Measurements from ENCODE around the gene TMEM131. TPM values are rescaled to one million over a fixed set of nuclear protein-coding genes. Genes with fewer than 3 reads are reported as not detected.
"Not testable (repeated sequence)": the region's sequence is repeated elsewhere in the genome, so short reads cannot be mapped to it uniquely, and the experiment has no call there.

The TMEM131 gene
- total RNA-seq, 2 donors from 2014 or later = 37.7 to 37.8 TPM

DNA sequence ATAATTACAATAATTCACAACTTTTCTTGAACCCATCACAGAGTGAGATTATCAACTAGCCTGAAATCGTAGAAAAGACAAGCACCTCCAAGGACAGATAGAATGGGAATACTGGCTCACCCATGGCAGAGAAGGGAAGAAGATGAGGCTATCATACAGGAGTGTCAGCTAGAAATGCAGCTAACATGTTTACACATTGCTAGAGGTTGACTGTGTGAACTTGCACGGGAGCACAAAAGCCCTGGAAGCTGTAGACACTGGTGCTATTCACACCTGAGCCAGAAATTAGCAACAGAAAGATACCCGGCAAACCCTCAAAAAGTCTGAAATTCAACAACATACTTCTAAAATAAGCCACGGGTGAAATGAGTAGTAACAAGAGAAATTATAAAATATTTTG lies 150.6 kb downstream of the TMEM131 start:
- intact Hi-C loops (cut with DNase I) = no loop called here
- DNase-seq (ENCODE audit: low spot score) = no peak

DNA sequence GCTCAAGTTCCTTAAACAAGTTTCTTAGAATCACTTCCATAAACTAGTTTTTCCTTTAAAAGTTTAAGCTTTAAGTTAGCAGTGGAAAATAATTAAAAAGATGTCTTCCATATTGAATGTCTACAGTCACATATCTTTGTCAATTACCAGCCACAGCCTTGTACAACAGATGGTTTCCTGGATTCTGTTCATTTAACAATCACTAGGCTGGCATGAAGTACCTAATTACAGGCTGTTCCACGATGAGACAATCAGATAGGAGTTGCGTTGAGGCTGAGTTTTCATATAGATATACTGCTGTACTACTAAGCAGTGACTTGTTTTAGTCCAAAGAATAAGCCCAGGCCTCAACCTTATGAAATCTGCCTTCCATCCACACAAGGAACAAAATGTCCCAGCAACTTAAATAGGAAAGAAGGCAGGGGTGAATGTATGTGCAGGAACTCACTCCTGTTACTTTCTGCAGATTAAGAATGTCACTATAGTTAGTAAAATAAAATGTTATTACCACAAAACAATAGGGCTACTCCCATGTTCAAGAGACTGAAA lies 151.4 kb downstream of the TMEM131 start:
- intact Hi-C loops (cut with DNase I) = no loop called here
- no peak for DNase-seq (ENCODE audit: low spot score)

DNA sequence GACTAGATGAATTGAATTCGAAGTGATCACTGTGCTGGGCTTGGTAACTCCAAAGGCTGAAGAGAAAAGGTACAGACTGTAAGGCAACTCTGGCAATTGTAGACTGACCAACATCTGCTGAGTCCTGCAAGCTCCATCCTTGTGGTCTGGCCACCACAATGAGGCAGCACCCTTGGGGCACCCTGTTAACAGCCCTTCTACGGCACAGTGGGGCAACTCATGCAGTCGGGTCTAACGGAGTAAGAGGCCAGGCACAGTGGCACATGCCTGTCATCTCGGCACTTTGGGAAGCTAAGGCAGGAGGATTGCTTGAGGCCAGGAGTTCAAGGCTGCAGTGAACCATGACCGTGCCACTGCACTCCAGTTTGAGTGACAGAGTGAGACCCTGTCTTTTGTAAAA lies 155.6 kb downstream of the TMEM131 start:
- intact Hi-C loops (cut with DNase I) = no loop called here

DNA sequence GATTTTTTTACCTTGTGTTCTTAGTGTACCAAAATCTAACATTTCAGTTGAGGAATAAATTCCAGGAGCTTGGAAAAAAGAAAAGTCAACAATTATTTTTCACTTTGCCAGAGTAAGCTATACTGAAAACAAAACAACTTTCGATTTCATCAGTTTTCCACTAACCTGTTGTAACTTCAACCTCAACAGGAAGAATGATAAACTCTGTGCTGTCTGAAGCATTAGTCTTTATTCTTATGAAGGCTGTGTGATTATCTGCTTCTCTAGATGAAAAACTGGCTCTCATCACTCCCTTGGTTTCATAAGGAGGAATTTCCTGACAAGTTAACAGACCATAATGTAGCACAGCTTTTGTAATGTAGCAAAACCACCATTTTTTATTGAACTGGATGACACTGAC lies 161.1 kb downstream of the TMEM131 start:
- intact Hi-C loops (cut with DNase I) = no loop called here
- DNase-seq (ENCODE audit: low spot score) = no peak

More for the DNA sequence above, 155.6 kb downstream of the TMEM131 start:
- no peak for DNase-seq (ENCODE audit: low spot score)

DNA sequence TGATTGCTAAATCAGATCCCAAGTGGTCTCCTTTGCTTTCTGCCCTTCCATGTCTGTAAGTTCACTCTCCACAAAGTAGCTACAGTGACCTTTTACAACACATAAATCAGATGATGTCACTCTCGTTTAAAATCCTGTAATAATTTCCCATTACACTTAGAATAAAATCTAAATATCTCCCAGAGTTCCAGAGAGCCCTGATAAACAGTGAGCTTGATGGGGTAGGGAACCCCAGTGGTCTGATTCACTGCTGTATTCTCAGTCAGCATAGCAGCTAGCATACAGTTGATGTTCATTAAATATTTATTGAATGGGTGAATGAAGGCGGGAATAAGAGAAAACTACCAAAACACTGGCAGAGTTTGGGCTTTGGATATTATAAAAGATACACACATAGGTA lies 164.6 kb downstream of the TMEM131 start:
- no peak for DNase-seq (ENCODE audit: low spot score)
- intact Hi-C loops (cut with DNase I) = no loop called here

DNA sequence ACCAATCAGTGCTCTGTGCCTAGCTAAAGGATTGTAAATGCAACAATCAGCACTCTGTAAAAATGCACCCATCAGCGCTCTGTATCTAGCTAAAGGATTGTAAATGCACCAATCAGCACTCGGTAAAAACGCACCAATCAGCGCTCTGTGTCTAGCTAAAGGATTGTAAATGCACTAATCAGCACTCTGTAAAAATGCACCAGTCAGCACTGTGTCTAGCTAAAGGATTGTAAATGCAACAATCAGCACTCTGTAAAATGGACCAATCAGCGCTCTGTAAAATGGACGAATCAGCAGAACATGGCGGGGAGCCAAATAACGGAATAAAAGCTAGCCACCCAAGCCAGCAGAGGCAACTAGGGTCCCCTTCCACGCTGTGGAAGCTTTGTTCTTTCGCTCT lies 166.5 kb downstream of the TMEM131 start:
- intact Hi-C loops (cut with DNase I); DNase-seq (ENCODE audit: low spot score): not testable (repeated sequence)

DNA sequence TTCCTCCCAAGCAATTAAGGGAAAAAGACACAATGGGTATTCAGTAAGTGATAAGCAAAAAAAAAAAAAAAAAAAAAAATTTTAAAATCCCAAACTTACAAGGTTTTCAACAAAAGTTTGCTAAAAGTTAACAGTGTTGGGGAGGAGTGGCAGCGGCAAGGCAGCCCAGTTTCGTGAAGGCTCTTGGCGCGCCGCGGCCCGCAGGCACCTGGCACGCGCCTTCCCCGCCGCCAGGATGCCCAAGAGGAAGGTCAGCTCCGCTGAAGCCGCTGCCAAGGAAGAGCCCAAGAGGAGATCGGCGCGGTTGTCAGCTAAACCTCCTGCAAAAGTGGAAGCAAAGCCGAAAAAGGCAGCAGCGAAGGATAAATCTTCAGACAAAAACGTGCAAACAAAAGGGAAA lies 168.7 kb downstream of the TMEM131 start:
- intact Hi-C loops (cut with DNase I); DNase-seq (ENCODE audit: low spot score): not testable (repeated sequence)

DNA sequence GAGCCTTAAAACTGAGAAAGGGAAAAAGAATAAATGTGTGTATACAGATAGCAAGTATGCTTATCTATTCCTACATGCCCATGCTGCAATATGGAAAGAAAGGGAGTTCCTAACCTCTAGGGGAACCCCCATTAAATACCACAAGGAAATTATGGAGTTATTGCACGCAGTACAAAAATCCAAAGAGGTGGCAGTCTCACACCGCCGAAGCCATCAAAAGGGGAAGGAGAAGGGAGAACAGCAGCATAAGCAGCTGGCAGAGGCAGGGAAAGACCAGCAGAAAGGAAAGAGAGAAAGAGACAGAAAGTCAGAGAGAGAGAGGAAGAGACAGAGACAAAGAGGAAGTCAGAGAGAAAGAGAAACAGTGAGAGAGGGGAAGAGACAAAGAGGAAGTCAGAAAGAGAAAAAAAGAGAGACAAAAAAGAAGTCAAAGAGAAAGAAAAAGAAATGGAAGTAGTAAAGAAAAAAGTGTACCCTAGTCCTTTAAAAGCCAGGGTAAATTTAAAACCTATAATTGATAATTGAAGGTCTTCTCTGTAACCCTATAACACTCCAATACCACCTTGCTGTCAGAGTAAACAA lies 169.4 kb downstream of the TMEM131 start:
- intact Hi-C loops (cut with DNase I); DNase-seq (ENCODE audit: low spot score): not testable (repeated sequence)

DNA sequence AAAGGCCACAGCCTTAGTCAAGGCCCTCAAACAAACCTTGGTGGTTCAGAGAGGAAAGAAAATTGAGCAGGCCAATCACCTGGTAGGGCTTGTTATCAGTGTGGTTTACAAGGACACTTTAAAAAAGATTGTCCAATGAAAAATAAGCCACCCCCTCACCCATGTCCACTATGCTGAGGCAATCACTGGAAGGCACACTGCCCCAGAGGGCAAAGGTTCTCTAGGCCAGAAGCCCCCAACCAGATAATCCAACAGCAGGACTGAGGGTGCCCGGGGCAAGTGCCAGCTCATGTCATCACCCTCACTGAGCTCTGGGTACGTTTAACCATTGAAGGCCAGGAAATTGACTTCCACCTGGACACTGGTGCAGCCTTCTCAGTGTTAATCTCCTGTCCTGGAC lies 171.7 kb downstream of the TMEM131 start:
- intact Hi-C loops (cut with DNase I); DNase-seq (ENCODE audit: low spot score): not testable (repeated sequence)

DNA sequence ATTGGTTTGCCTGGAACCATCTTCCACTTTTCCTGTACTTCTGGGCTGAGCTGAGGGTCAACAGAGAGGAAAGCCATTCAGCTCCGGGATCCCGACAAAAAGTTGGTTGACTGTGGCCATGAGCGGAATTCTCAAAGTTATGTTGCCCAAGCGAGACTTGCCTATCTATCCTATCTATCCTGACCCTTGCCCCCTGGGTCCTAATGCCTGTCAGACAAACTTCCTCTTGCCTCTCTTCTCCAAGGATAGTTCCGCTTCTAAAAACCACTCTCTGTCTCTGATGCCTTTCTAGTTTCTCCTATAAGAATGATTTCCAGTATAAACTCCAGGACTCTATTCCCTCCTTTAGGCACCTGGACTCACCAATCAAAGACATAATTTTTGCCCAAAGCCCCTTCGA lies 173.9 kb downstream of the TMEM131 start:
- DNase-seq (ENCODE audit: low spot score); intact Hi-C loops (cut with DNase I): not testable (repeated sequence)

DNA sequence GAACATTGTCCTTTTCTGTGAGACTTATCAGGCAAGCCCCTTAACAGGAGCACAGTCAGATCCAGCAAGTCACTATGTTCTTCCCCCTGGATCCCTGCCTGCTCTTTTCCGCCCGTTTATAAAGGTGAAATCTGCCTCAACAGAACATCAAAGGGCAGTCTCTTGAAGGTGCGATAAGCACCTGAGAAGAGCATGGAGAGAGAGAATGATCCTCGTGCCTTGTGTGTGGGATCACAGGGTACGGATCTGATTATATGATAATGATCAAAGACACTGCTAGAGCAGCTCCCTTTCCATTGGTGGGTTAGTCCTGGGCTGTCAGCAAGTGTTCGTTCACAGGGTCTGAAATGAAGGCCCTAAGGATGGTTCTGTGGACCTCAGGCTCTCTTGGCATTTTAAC lies 176.0 kb downstream of the TMEM131 start:
- intact Hi-C loops (cut with DNase I) = no loop called here
- DNase-seq (ENCODE audit: low spot score) = no peak

DNA sequence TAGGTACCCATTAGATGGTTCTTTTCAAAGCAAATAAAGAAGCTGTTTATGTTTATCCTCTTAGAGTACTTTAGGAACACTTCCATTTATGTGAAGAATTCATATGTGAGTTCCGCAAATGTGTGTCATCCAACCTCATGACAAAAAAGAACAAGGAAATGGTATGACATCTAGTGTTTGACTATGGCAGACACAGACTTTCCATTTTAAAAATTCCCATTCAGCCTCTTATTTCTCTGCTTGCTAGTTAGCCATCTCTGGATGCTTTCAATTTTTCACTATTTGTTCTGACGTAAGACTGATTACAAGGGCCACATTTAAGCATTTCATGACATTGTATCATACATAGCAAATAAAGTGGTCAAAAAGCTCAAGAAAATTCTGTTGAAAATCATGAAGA lies 179.3 kb downstream of the TMEM131 start:
- intact Hi-C loops (cut with DNase I) = no loop called here
- DNase-seq (ENCODE audit: low spot score) = no peak

DNA sequence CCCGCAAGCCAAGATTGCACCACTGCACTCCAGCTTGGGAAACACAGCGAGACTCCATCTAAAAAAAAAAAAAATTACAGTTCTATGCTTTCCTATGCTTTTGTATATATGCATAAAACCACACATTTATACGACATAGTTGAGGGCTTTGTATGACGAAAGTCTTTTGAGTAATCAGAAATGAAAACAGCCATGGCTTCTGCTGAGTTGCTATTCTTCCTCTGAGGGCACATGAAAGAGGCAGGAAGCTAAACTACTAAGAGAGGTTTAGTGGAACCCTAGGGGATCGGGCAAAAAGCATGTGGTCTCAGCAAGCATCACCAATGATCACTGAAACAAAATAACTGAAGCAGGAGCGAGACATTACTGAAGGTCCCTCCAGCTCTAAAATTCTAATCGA lies 182.8 kb downstream of the TMEM131 start:
- intact Hi-C loops (cut with DNase I) = no loop called here
- DNase-seq (ENCODE audit: low spot score) = no peak

DNA sequence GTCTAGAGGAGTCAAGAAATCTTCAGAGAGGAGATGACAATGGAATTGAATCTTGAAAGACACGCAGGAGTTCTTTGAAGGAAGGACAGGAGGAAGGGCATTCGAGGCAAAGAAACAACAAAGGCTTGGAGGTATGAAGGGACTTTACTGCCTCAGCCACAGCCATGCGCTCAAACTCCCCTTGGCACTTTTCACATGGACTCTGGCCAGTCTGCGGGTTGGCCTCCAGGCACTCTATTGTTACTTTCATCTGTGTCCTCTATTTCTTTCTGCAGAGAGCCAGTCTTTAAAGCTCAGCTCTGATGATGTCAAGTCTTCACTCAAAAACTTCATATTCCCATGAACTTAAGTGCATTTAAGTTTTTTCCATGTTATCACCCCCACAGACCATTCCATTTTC lies 186.9 kb downstream of the TMEM131 start:
- intact Hi-C loops (cut with DNase I) = loop anchor here (5.0 to 10.0 kb wide), 3 partner anchors 456 to 573 kb away; no protein-coding TSS in a partner anchor
- no peak for DNase-seq (ENCODE audit: low spot score)

DNA sequence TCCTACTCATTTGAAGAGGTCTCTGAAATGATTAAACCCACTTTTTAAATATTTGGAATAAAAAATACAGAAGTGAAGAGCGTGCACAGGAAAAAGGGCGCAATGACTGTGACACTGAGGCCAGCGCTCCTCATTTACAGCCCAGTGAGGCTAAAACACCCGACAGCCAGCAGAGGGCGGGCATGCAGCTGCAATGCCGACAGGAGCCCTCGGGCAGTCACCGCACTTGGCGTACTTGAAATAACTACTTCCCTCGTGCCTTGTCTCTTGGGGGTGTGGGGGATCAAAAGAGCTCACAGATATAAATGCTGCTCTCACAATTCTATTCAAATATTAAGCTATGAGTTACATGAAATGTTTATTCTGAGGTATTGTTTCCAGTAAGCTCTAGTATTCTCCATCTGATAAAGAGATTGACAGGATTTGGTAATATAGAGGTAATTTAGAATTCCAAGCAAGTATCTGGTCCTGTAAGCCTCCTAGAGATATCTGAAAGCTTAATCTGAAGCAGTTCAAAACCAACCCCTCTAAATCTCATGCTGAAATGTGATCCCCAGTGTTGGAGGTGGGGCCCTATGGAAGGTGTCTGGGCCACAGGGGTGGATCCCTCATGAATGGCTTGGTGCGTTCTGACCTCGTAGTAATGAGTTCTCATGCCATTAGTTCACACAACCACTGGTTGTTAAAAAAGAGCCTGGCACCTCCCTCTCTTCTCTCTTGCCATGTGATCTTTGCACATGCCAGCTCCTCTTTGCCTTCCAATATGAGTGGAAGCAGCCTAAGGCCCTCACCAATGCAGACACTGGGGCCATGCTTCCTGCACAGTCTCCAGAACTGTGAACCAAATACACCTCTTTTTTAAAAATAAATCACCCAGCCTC lies 188.8 kb downstream of the TMEM131 start:
- peak; percentile 95 for DNase-seq (ENCODE audit: low spot score)
- intact Hi-C loops (cut with DNase I) = loop anchor here (5.0 to 10.0 kb wide), 3 partner anchors 458 to 575 kb away; no protein-coding TSS in a partner anchor

DNA sequence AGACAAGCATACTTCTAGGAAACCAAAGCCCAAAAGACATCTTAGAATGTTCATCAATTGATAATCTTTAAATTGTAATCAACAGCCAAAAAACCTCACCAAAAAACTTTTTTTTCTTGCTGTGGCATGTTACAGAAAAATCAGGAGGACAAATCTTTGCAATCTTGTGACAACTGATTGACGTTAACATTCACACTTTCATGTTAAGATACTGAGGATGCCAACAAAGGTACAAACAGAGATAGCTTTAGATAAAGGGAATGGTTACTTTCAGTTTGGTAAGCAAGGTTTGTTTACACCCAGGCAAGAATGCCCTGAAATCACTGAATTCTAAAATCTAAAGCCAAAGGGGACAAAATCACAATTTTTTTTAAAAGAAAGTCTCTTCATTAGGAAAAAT lies 190.0 kb downstream of the TMEM131 start:
- intact Hi-C loops (cut with DNase I) = loop anchor here (5.0 to 10.0 kb wide), 3 partner anchors 459 to 577 kb away; no protein-coding TSS in a partner anchor
- DNase-seq (ENCODE audit: low spot score) = no peak

DNA sequence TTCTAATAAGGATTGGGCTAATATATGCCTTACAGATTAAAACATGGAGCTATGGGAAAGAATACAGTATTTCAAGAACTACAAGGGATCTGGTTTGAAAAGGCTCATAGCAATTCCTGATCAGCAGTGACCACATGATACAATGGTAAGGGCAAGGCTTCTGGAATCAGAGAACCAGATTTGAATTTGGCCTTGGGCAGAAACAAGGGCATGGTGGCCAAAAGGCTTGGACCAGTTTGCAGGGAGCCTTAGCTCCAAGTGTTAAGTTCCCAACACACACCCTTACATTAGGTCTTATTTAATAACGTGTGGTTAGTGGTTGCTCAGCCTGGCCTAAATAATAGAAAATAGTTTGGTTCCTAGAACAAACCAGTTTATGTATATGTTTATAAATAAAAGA lies 194.7 kb downstream of the TMEM131 start:
- intact Hi-C loops (cut with DNase I) = loop anchor here in 1 of 2 donors (10.0 kb wide), 1 partner anchor 464 kb away; no protein-coding TSS in a partner anchor
- no peak for DNase-seq (ENCODE audit: low spot score)

DNA sequence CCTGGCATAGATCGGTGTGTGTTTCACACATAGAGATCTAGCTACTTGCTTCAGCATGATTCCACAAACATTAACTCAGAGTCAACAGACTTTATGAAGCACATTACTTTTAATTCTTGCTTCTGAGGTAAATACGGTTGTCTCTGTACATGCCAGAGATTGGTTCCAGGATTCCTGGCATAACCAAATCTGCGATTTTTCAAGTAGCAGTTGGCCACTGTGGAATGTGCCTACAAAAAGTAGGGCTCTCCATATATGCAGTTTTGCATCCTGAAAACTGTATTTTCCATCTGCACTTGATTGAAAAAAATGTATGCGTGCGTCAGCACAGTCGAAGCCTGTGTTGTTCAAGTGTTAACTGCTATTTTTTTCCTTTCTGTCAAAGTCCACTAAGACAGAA lies 197.3 kb downstream of the TMEM131 start:
- no peak for DNase-seq (ENCODE audit: low spot score)
- intact Hi-C loops (cut with DNase I) = no loop called here

DNA sequence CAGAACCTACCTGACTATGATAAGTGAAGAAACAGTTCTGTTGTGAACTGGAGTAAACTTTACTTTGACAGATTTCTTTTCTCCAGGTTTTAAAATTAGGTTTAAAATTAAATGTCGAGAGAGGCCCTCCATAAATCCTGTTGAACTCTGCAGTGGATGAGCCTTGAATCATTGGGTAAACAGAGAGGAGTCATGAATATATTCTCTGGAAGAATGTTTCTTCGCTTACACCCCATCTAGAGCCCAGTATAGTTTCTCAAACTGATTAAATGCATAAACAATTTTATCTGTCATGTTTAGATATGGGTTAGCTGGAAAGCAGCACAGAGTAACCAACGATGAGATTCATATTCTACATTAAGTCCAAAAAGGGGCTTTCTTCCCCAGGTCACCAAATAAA lies 198.4 kb downstream of the TMEM131 start:
- no peak for DNase-seq (ENCODE audit: low spot score)
- intact Hi-C loops (cut with DNase I) = no loop called here

DNA sequence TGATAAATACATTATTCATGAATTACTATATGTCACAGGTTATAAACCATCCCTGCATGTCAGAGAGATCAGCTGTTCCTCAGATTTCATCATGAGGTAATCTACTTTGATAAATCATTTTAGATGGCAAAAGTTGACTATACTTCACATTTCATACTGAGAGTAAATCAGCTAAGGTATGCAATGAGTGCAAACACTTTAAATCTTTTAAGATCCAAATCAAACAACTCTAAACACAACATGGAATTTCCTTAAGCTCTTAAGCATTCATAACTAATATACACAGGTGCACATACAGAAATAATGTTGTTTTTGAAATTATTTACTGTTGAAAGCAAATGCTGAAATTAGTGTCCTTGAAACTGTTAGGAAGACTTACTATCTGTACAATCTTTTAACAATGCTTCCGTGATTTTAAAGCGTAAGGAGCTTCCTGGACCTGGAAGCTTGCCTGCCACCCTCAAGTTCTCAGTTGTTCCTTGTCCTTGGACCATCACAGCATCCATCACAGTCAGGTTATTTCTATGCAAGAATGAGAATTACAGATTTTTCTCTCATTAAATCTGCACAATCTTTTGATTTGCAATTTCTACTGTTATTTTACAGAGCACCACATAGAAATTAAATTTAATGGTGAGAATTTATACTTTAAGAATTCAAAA lies 199.2 kb downstream of the TMEM131 start:
- intact Hi-C loops (cut with DNase I) = no loop called here
- DNase-seq (ENCODE audit: low spot score) = no peak
